ENCODE data around the gene HEXIM1. TPM values are rescaled to one million over a fixed set of nuclear protein-coding genes. Genes with fewer than 3 reads are reported as not detected.

Gene HEXIM1
- total RNA-seq, 1 experiment from 2014 or later: 29.6 TPM

- TF ChIP-seq, protein P1, sequence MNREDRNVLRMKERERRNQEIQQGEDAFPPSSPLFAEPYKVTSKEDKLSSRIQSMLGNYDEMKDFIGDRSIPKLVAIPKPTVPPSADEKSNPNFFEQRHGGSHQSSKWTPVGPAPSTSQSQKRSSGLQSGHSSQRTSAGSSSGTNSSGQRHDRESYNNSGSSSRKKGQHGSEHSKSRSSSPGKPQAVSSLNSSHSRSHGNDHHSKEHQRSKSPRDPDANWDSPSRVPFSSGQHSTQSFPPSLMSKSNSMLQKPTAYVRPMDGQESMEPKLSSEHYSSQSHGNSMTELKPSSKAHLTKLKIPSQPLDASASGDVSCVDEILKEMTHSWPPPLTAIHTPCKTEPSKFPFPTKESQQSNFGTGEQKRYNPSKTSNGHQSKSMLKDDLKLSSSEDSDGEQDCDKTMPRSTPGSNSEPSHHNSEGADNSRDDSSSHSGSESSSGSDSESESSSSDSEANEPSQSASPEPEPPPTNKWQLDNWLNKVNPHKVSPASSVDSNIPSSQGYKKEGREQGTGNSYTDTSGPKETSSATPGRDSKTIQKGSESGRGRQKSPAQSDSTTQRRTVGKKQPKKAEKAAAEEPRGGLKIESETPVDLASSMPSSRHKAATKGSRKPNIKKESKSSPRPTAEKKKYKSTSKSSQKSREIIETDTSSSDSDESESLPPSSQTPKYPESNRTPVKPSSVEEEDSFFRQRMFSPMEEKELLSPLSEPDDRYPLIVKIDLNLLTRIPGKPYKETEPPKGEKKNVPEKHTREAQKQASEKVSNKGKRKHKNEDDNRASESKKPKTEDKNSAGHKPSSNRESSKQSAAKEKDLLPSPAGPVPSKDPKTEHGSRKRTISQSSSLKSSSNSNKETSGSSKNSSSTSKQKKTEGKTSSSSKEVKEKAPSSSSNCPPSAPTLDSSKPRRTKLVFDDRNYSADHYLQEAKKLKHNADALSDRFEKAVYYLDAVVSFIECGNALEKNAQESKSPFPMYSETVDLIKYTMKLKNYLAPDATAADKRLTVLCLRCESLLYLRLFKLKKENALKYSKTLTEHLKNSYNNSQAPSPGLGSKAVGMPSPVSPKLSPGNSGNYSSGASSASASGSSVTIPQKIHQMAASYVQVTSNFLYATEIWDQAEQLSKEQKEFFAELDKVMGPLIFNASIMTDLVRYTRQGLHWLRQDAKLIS (CRISPR knock-in tag; IDR thresholded peaks at IDR 0.05; ENCODE audit: borderline replicate concordance): no peak
- TF ChIP-seq ZNF317 (CRISPR knock-in tag; IDR thresholded peaks at IDR 0.05; ENCODE audit: borderline replicate concordance, low read depth): no peak
- TF ChIP-seq ZNF416 (CRISPR knock-in tag; IDR thresholded peaks at IDR 0.05): no peak
- no peak for TF ChIP-seq SMAD4 (CRISPR knock-in tag; IDR thresholded peaks at IDR 0.05)
- TF ChIP-seq SMAD3 (CRISPR knock-in tag; IDR thresholded peaks at IDR 0.05; ENCODE audit: borderline replicate concordance): no peak
- no peak for TF ChIP-seq JUN (CRISPR knock-in tag; IDR thresholded peaks at IDR 0.05)
These were observed 23.9 kb downstream of the HEXIM1 start (continued) for GRCh38 chr17:45172232-45172540.

- ChIA-PET CTCF (interaction anchor here (0.6 to 6.4 kb wide), 23 partner anchors 8 to 514 kb away, joined by 3 to 99 read pairs (median 5); partner anchors contain the start of genes ACBD4, HEXIM1 and HEXIM2), POLR2A (interaction anchor here (0.5 to 4.4 kb wide), 14 partner anchors 10 to 201 kb away, joined by 3 to 82 read pairs (median 4); partner anchors contain the start of genes ACBD4, HEXIM1 and HEXIM2)
- Mint-ChIP-seq H3K4me3 (peak overlapping the region; percentile 5; the same call in 1 of the 2 replicates), H3K27ac (peak overlapping the region; percentile 98), H3K36me3 (no peaks in the 10 kb centered on the region), H3K27me3 (ENCODE audit: low read depth) (no peaks in the 10 kb centered on the region), H3K4me1 (peaks cover 29% of the 10 kb centered on the region), H3K9me3 (no peaks in the 10 kb centered on the region)
- peak; percentile 20 for ATAC-seq
- peak; percentile 38 for DNase-seq (ENCODE audit: low spot score)
- TF ChIP-seq ZNF281 (CRISPR knock-in tag; IDR thresholded peaks at IDR 0.05): peak; percentile 93; the same call in 1 of the 2 replicates
- 0 out of 2 replicates have a peak, but pooled peaks have one; percentile 22 for TF ChIP-seq SMAD4 (CRISPR knock-in tag; IDR thresholded peaks at IDR 0.05)
- no peak for TF ChIP-seq ZNF138 (CRISPR knock-in tag; conservative IDR thresholded peaks at IDR 0.05)
- peak; percentile 34; the same call in 1 of the 2 replicates for TF ChIP-seq MYBL2 (CRISPR knock-in tag; IDR thresholded peaks at IDR 0.05)
- peak; percentile 57; the same call in 1 of the 2 replicates for TF ChIP-seq ZNF423 (CRISPR knock-in tag; IDR thresholded peaks at IDR 0.05)
- TF ChIP-seq ZNF121 (CRISPR knock-in tag; IDR thresholded peaks at IDR 0.05): no peak
- TF ChIP-seq, protein P2, sequence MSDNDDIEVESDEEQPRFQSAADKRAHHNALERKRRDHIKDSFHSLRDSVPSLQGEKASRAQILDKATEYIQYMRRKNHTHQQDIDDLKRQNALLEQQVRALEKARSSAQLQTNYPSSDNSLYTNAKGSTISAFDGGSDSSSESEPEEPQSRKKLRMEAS (CRISPR knock-in tag; IDR thresholded peaks at IDR 0.05): 0 out of 2 replicates have a peak, but pooled peaks have one; percentile 36
These were observed 24.4 kb downstream of the HEXIM1 start for GRCh38 chr17:45172541-45173286.

GRCh38 chr17:45175759-45176115 lies 27.5 kb downstream of the HEXIM1 start:
- Mint-ChIP-seq H3K4me3 (no peak overlapping the region), H3K27me3 (ENCODE audit: low read depth) (no peaks in the 10 kb centered on the region), H3K9me3 (no peaks in the 10 kb centered on the region), H3K4me1 (peaks cover 22% of the 10 kb centered on the region), H3K36me3 (no peaks in the 10 kb centered on the region), H3K27ac (no peak overlapping the region)
- TF ChIP-seq NFE2L1 (CRISPR knock-in tag; IDR thresholded peaks at IDR 0.05): no peak
- no peak for TF ChIP-seq GRHL2 (CRISPR knock-in tag; IDR thresholded peaks at IDR 0.05; ENCODE audit: insufficient replicate concordance, severe bottlenecking)
- no peak for TF ChIP-seq ZNF532 (CRISPR knock-in tag; IDR thresholded peaks at IDR 0.05; ENCODE audit: borderline replicate concordance)
- ChIA-PET POLR2A (interaction anchor here (0.8 kb wide), 1 partner anchor 14 kb away, joined by 3 read pairs; the partner anchor contains the start of gene HEXIM2), CTCF (interaction anchor here (0.5 to 3.8 kb wide), 6 partner anchors 14 to 365 kb away, joined by 3 to 22 read pairs (median 7); partner anchors contain the start of genes ACBD4 and HEXIM2)
- DNase-seq (ENCODE audit: low spot score) (no peak), ATAC-seq (no peak)
